Hematopoietic multipotent progenitor cell treated with erythropoietin and hydrocortisone succinate and interleukin-3 and kit ligand, for 15 days (in vitro differentiated cells): Measurements from ENCODE around the gene CACHD1.

Experiments
- DNase-seq: peaks from one replicate; pipeline ENCODE4 v3.0.0-alpha.2; 2015; ENCODE audit warnings: low spot score

Gene CACHD1

DNA sequence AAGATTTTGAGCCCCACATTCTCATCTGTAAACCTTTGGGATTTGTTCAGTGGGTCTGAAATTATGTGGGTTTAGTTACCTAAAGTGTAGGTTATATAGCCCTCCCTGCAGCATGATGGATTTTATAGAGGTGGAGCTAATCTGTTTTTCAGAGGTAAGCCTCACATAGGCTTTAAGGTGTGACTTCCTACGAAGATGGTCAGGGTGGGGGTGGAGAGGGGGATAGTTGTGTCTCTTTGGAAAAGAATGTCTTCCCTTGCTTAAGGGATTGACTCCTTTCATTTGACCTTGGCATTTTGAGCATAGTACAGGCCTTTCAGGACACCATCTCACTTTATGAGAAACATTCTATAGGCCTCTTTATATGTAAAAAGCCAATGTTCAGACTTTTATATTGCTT lies 3.4 kb downstream of the CACHD1 start:
- DNase-seq = no peak

DNA sequence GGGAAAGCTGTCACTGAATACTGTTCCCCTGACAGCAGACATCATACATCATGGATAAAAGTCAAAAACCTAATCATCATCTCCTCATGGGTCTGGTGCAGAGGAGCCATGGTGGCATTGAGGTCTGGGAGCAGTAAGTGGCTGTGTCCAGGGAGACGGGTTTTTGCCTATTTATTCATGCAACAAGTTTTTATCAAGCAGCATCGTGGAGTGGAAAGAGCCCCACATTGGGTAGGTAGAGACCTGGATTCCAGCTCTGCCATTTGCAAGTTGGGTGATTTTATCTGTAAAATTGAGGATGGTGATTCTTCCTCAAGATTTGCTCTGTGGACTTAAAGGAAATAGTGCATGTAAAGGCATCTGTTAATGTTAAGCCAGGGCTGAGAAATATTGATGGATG lies 4.2 kb downstream of the CACHD1 start:
- DNase-seq = no peak

DNA sequence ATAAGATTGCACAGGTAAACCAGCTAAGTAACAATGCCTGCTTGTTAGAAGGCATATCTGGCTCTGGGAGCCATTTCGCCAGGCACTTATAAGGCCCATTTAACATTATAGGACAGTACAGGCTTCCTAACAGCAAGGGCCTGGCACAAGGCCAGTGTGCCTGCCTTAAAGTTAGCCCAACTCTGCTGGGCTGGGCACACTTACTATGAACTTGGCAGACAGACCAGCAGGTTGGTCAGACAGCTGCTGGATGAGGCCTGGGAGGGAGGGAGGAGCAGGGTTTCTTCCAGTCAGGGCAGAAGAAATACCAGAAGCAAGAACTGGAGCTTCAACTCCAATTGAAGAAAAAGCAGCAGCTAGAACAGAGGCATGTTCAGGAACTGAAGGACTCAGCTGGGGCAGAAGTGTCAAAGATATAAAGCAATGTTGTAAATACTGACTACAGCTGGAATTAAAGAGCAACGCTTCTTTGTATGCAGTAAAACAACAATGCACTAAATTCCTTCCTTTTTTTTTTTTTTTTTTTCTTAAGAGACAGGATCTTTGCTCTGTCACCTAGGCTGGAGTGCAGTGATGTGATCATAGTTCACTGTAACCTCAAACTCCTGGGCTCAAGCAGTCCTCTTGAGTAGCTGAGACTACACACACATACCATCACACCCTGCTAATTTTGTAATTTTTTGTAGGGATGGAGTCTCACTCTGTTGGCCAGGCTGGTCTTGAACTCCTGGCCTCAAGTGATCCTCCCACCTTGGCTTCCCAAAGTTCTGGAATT lies 4.9 kb downstream of the CACHD1 start:
- no peak for DNase-seq

DNA sequence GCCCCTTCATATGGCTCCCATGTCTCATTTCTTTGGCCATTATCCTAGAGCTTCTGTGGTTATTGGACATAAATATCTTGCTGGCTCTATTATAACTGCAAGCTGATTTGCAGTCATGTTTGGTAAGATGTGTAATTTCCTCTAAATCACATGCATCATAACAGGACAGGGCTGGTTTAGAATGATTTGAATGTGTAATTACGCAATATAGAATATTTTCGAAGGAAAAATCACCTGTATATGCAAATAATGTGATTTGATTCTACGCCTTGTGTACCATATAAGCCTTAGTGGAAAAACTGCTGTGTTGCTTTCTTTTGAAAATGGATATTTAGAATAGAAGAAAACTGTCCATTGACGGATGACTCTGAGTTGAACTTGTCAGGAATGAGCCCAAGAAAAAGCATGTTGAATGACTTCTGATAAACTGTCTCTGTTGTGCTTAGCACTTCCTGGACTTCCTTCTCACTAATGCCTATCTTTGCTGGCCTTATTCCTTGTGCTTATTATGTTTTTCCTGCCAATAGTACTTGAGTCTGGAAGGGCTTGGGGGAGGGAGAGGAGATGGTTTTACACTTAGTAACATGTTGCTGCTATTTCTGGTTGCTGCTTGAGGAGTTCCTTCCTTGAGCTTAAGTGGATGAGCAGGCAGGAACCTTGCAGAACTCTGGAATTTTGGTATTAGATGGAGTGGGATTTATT lies 6.5 kb downstream of the CACHD1 start:
- no peak for DNase-seq

DNA sequence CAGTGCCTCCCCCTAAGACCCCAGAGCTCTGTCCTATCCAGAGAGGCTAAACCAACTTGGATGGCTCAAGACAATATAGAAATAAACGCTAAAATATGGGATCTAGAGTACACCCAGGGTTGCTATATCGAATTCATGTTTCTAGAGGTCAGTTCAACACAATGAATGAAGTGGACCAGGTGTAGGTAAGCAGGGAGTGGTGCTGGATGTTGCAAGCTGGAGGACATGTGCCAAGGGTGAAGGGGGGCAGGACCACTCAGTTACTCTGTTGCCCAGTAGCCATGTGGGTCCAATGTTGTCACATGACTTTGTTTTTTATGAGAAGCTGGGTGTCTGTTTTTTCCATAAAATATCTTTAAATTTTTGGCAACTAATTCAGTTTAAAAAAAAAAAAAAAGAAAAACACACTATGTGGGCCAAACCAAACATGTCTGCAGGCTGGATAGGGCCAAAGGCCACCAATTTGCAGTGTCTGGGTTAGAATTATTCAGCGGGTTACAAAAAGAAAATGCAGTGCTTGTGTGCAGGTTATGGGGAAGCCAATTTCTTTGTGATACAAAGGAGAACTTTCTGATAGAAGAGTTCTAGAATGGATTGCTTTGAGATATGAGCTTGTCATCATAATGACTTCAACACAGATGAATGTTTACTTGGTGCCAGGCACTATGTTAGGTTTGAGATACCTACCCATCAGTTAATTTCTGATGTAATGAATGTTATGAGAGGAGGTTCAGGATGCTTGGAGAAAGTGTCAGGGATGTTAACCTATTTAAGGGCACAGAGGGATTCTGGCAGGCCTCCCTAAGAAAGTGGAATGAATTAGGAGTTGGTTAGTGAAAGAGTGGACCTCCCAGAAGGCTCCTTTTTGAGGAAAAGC lies 8.9 kb downstream of the CACHD1 start:
- no peak for DNase-seq

DNA sequence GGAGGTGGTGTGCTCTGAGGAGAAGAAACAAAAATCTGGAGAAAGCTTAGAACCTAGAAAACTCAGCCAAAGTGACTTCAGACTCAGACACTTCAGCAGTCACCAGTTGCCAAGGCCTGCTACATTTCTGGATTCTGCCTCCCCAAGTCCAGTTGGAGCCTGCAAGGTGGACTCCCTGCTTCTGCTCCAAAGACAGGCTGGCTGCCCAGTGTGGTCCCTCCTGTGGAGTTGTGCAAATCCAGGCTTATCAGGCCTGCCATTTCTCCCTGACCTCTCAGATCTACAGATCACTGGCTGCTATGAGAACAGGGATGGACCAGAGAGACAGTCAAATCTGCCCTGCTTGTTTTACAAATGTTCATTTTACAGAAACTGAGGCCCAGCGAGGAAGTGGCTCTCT lies 9.9 kb downstream of the CACHD1 start:
- no peak for DNase-seq

DNA sequence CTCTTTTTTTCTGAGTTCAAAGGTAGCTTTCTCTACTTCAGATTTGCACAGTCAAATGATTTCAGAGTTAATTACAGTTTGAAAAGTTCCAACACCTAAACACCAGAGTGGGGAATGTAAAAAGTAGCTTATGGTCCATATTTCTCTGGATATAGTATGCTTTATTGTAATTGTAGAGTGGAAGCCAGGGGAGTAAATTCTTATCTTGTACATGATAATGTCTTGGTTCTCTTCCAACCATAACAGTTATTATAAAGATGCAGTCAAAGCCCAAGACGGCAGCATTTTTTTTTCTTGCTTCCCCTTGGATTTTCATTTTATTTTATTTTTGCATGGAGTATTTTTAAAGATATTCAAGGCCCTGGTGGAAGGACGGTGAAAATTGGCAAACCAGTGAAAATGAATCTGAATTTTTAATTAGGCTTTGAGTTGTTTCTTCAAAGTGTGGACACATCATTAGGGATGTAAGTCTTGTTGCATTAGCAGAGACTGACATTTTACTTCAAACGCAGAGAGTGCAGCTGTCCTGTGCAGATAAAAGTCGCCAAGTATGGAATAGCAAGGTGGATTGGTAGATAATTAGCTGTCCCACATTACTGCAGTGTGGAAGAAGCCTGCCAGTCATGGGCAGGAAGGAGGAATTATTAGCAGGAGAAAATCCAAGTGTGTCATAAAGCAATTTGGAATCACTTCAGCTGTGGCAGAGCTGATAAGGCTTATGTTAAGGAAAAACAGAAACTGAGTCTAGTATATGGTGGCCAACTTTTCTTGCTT lies 11.3 kb downstream of the CACHD1 start:
- DNase-seq = no peak

DNA sequence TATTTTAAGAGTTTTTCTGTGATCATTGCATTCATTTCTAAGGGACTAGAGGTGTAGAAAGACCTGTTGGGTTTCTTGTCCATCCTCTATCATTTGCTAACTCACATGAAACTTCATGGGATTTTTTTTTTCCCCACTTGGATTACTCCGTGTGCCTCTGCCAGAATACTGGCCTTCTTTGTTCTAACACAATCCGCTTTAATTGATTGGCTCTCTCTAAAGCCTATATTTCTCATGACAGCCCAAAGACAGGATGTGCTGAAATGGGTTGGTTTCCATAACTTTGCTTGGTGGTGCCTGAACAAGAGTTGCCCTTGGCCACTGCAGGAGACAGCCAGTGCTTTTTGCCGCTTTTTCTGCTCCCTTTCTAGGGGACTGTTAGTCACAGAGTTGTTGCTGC lies 12.2 kb downstream of the CACHD1 start:
- no peak for DNase-seq

DNA sequence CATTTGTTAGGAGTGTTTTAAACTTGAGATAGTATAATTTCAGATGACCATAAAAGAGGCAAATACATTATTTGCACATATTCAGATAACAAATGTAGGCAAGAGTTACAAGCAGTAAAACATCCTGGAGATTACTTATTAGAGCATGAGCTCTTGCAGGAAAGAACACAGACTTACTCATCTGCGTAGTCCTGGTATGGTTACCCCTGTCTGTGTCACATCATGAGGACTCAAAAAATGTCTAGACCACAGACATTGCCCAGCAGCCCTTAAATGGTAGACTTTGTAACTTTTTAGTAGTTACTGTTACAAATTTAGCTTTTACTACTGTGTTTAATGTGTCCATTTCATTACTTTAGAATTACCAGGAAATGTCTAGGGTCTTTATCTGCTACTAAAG lies 12.8 kb downstream of the CACHD1 start:
- no peak for DNase-seq

DNA sequence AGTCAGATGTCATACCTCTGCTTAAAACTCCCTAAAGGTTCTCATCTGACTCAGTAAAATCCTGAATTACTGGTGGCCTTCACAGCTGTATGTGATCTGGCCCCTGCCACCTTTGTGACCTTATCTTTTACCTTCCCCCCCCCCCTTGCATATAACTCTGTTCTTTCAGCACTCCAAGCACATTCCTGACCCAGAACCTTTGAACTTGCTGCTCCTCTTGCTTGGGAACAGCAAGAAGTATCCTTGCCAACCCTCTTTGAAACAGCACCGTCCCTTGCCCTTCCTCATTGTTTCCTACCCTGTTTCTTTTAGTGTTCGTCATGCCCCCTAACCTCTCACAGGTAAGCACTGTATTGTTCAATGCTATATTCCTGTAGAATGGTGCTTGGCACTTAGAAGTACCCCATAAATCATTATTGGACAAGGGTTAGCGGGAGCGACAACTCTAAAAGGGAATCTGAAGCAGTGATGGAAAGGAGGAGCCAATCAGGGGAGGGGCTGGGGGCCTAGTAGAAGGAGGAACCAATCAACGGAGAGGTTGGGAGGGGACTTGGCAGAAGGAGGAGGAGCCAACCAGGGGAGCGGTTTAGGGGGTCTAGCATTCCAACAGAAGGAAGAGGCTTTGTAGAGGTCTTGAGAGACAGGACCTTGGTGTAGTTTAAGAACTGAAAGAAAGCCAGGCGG lies 13.9 kb downstream of the CACHD1 start:
- no peak for DNase-seq

DNA sequence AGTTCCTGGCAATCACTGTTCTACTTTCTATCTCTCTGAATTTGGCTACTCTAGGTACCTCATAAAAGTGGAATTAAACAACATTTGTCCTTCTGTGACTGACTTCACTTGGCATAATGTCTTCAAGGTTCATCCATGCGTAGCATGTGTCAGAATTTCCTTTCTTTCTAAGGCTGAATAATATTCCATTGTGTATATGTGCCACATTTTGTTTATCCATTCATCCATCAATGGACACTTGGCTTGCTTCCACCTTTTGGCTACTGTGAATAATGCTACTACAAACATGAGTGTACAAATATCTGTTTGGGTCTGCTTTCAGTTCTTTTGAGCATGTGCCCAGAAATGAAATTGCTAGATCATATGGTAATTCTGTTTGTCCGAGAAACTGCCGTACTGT lies 14.7 kb downstream of the CACHD1 start:
- DNase-seq = no peak

DNA sequence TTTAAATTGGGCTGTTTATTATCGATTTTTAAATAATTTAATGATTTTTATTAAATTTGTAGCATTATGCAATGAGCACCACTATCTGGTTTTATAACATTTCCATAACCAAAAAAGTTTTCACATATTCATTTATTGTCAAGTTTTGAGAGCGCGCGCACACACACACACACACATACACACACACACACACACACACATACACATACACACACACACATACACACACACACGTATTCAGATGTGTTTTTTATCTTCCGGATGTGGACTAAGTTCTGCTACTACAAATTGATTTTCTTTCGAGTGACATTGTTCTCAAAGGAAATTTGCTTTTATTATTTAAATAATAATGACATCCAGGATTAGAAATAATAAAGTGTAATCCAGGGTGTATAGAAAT lies 16.3 kb downstream of the CACHD1 start:
- no peak for DNase-seq

DNA sequence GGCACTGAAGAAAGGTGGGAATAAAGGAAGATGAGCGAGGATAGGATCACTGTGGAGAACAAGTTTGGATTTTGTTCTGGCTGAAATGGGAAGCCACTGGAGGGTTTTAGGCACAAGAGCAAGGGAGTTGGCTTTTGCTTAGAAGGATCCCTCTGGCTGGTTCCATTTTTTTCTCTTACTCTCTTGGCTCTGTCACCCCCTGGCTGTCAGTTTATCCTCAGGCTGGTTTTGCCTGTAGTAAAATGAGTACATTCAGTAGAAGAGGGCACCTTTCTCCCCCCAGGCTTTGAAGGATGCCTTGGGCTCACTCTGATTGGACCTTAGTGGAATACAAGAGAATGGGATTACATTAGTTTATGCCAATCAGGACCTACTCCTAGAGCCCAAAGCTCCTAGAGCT lies 17.1 kb downstream of the CACHD1 start:
- DNase-seq = no peak

DNA sequence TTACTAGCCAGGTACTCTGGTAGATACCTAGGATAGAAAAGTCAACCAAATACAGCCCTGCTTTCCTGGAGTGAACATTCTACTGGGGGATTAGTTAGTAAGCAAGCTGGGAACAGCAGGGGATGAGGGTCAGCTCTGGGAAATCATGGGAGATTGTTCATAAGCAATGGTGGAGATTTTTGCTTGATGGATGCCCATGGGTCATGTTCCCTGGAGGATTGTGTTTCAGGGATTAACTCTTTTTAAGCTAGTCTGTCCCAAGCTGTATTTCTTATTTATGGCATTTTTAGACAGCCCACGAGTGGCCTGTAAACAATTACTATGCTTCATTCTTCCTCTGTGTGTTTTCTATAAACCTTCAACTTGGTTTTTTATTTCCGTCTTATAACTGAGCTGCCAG lies 18.9 kb downstream of the CACHD1 start:
- DNase-seq = no peak

DNA sequence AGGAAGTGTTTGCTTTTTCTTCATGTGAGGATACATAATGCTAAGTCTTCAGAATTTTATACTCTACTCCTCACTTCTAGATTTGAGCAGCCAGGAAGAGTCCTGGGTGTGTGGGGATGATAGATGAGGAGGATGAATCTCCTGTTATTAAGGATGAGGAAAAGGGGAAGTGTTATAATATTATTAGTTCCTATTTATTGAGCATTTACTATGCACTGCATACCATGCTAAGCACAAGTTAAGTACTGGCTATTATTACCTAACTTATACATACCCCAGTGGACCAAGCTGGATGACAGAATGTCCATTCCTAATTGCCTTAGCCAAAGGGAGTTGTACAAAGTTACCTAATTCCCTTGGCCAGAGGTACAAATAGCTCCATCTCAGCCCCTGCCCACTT lies 19.8 kb downstream of the CACHD1 start:
- no peak for DNase-seq

DNA sequence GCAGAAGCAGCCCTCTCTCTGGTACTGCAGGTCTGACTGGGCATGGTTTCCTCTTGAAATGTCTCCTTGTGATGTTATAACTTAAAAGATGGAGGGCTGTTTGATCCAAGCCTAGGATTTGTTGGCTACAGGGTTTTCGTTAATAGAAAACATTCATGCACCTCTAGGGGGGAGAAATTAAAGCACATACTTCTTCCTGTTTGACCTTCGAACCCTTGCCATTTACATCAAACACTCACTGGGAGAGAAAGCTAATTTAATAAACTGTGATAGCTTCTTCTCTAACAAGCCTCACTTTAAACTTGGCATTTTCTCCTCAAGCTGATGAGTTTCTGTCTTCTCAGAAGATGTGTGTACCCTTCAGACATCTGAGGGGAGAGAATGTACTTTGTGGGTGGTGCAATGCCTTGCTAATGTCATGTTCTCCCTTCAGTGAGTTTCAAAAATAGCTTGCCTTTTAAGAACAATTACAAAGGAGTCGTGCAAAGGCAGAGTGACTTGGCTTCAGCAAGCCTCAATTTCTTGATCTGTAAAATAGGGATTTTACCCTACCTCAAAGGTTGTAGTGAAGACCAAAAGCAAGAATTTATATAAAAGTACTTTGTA lies 20.4 kb downstream of the CACHD1 start:
- no peak for DNase-seq

DNA sequence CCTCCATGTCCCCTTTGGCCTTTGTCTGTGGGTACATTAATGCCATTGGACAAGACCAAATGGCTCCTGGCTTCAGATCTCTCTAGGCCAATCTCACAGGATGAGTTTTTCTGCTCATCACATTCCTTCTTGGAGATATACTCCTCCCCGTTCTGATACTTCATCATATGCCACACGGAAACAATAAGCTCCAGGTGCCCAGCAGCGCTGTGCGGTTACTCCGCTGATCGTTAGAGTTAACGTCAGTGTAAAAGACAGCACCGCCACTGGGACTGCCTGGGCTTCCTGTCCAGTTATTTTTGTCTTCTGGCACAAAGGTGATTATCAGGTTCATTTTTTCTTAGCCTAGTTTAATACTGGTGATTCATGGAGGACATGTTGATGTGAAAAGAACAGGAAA lies 22.5 kb downstream of the CACHD1 start:
- DNase-seq = no peak

DNA sequence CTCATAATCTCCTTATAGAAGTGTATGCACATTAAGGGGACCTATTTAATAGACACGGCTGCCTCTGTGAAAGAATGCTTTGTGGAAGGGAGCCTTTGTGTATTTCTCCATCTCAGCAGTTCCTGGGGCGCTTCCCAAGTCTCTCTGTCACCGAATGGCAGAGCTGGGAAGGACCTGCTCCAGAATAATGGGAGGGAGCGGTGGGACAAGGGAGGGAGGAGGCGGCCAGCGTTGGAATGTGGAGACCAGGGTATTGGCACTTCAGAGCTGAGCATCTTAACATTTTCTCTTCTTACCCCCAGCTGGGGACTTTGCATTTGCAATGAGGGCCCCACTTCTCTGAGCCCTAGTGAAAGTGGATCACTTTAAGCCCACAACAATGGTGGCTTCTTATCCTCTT lies 23.9 kb downstream of the CACHD1 start:
- no peak for DNase-seq

DNA sequence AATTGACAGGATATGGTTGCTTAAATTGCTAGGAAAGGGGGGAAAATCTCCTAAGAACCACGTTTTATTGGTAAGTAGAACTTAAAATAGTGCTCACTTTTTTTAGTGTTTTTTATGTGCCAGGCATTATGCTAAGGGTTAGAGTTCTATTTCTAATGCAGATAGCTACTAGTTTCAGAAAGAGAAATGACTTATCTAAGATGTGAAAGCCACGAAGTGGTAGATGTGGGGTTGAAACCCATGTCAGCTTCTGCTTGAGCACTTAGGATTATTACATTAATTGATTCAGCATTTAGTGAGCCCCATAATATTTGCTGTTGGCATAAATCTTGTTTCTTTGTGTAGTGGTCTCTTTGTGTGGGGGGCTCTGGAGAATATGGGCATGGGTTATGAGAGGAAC lies 24.7 kb downstream of the CACHD1 start:
- no peak for DNase-seq

DNA sequence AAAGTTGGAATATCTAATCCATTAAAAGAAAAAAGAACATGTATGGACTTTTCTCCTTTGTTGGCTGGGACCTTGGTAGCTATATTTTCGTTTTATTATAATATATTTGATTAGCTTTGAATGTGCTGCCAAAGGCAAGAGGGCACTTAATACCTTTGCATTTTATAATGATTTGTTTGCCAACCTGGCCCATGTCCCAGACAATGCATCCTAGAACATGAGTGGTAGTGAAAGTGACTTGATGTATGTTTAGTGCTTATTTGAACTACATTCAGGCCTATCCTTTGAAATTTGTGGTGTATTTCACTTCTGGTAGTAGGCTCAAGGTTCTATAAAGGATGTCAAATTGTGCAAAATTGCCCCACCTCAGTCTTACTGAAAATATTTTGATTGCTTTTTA lies 25.9 kb downstream of the CACHD1 start:
- DNase-seq = no peak

DNA sequence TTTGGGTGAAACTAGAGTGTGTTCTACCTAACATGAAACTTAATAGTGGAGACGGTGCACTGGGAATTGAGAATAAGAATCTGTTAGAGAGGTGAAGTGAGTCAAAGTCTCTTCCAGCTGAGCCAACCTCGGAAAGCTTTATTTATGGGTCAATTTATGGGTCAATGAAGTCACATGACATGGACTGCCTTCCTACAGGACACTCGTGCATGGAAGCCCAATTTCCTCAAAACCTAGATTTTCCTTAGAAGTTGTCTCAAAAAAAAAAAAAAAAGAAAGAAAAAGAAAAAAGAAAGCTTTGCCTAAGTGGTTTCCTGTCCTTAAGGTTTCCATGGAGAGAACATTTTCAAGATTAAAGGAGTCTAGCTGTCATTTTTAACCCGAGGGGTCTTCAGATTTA lies 26.7 kb downstream of the CACHD1 start:
- no peak for DNase-seq
